TTC549 (cell line): ENCODE data around the gene SLC28A1.

Experiments
- FAIRE-seq: peaks from 2 replicates; lab custom pipeline; 2012; peaks lifted over from hg19 to GRCh38; lab: Jason Lieb, UNC

Gene SLC28A1

GRCh38 chr15:84942456-84942855 lies 58.0 kb downstream of the SLC28A1 start:
- FAIRE-seq, result no peak

GRCh38 chr15:84944311-84944710 lies 59.8 kb downstream of the SLC28A1 start:
- FAIRE-seq, result no peak

- FAIRE-seq, result no peak
Observed at GRCh38 chr15:84944861-84945260, 60.4 kb downstream of the SLC28A1 start.

- FAIRE-seq, result no peak
Observed at GRCh38 chr15:84946772-84947489, 62.5 kb downstream of the SLC28A1 start.

GRCh38 chr15:84947947-84948830 lies 63.7 kb downstream of the SLC28A1 start:
- no peak for FAIRE-seq

- no peak for FAIRE-seq
Observed at GRCh38 chr15:84949043-84949442, 64.6 kb downstream of the SLC28A1 start.

GRCh38 chr15:84949845-84950569 lies 65.5 kb downstream of the SLC28A1 start:
- no peak for FAIRE-seq

- no peak for FAIRE-seq
Observed at GRCh38 chr15:84950570-84951111, 66.2 kb downstream of the SLC28A1 start.

GRCh38 chr15:84951736-84952135 lies 67.3 kb downstream of the SLC28A1 start:
- no peak for FAIRE-seq

- no peak for FAIRE-seq
Observed at GRCh38 chr15:84953136-84953535, 68.7 kb downstream of the SLC28A1 start.

- FAIRE-seq, result no peak
Observed at GRCh38 chr15:84953726-84954125, 69.3 kb downstream of the SLC28A1 start.

GRCh38 chr15:84955089-84955848 lies 70.8 kb downstream of the SLC28A1 start:
- FAIRE-seq, result no peak

- FAIRE-seq, result no peak
Observed at GRCh38 chr15:84956199-84956598, 71.7 kb downstream of the SLC28A1 start.

- no peak for FAIRE-seq
Observed at GRCh38 chr15:84960391-84961113, 76.1 kb downstream of the SLC28A1 start.

- no peak for FAIRE-seq
Observed at GRCh38 chr15:84961114-84961452, 76.6 kb downstream of the SLC28A1 start.

GRCh38 chr15:84961707-84962106 lies 77.2 kb downstream of the SLC28A1 start:
- no peak for FAIRE-seq

GRCh38 chr15:84962955-84963354 lies 78.5 kb downstream of the SLC28A1 start:
- no peak for FAIRE-seq

GRCh38 chr15:84967380-84967779 lies 82.9 kb downstream of the SLC28A1 start:
- no peak for FAIRE-seq

- no peak for FAIRE-seq
Observed at GRCh38 chr15:84968301-84968700, 83.8 kb downstream of the SLC28A1 start.

GRCh38 chr15:84969257-84969656 lies 84.8 kb downstream of the SLC28A1 start:
- no peak for FAIRE-seq

- FAIRE-seq, result no peak
Observed at GRCh38 chr15:84970843-84971242, 86.4 kb downstream of the SLC28A1 start.
